K562 (cell line): ENCODE data around the gene LHB. TPM values are rescaled to one million over a fixed set of nuclear protein-coding genes. Genes with fewer than 3 reads are reported as not detected.

Source experiments
- CBX3 ChIP-seq, 2 experiments: IDR thresholded peaks; 1 replicate in 1 of 2; 2 replicates in 1 of 2; pipeline ENCODE4 v1.6.1; 2012; ENCODE audit warnings: inconsistent platforms in 2 of 2, low read length in 2 of 2, borderline replicate concordance in 1 of 2, control low read depth in 1 of 2
- CHCHD3 ChIP-seq: fragments of 250-450 bp; sonication (Bioruptor Pico); IDR thresholded peaks from 2 replicates; pipeline ENCODE4 v2.1.2; 2022; ENCODE audit warnings: mild to moderate bottlenecking
- ELK3 ChIP-seq: fragments of 450-650 bp; formaldehyde crosslinking; IDR thresholded peaks from 2 replicates; pipeline ENCODE4 v1.4.0; 2020; ENCODE audit warnings: mild to moderate bottlenecking
- HNRNPUL1 ChIP-seq: fragments of 200-400 bp; formaldehyde crosslinking; IDR thresholded peaks from 2 replicates; pipeline ENCODE4 v1.6.1; 2017; ENCODE audit warnings: low read length
- HSF4 ChIP-seq: fragments of 250-450 bp; sonication (Bioruptor Pico); IDR thresholded peaks from 2 replicates; pipeline ENCODE4 v2.1.2; 2022; ENCODE audit warnings: mild to moderate bottlenecking, moderate library complexity, borderline replicate concordance
- RBBP5 ChIP-seq: fragments of 200-600 bp; sonication (generic); IDR thresholded peaks from 2 replicates; pipeline ENCODE4 v1.6.1; 2012; ENCODE audit warnings: borderline replicate concordance, mild to moderate bottlenecking, low read length, control low read depth, inconsistent platforms; ENCODE audit not compliant: insufficient read depth, poor library complexity, severe bottlenecking
- RBM17 ChIP-seq: fragments of 200-400 bp; formaldehyde crosslinking; IDR thresholded peaks from 2 replicates; pipeline ENCODE4 v1.6.1; 2017; ENCODE audit warnings: low read depth, mild to moderate bottlenecking, low read length, borderline replicate concordance
- RBM22 ChIP-seq: fragments of 200-400 bp; formaldehyde crosslinking; IDR thresholded peaks from 2 replicates; pipeline ENCODE4 v1.6.1; 2018; ENCODE audit warnings: low read length, low read depth; ENCODE audit not compliant: poor library complexity, severe bottlenecking
- RBM39 ChIP-seq: fragments of 200-400 bp; formaldehyde crosslinking; optimal IDR thresholded peaks from 2 replicates; pipeline ENCODE3; 2018; ENCODE audit warnings: low read depth, low read length
- SMAD4 ChIP-seq: fragments of 250-450 bp; sonication (Bioruptor Pico); conservative IDR thresholded peaks from 2 replicates; pipeline ENCODE4 v1.8.0; 2021; ENCODE audit warnings: inconsistent platforms, mild to moderate bottlenecking, moderate library complexity
- SP1 ChIP-seq: sonication (generic); formaldehyde crosslinking; IDR thresholded peaks from 2 replicates; pipeline ENCODE4 v1.8.1; 2022; ENCODE audit warnings: mild to moderate bottlenecking, missing genetic modification reagents
- YY1 ChIP-seq, 3 experiments: IDR thresholded peaks; 2 replicates each; pipeline ENCODE4 v1.6.1; 2011; ENCODE audit warnings: low read length in 2 of 3, mild to moderate bottlenecking in 2 of 3, moderate library complexity in 2 of 3, borderline replicate concordance in 1 of 3, control low read depth in 1 of 3, low read depth in 1 of 3; ENCODE audit not compliant: insufficient read depth in 3 of 3, insufficient replicate concordance in 2 of 3, control insufficient read depth in 1 of 3, insufficient read length in 1 of 3; ENCODE audit errors: extremely low read depth in 1 of 3
- ZFX ChIP-seq: sonication (generic); formaldehyde crosslinking; IDR thresholded peaks from 2 replicates; pipeline ENCODE4 v1.8.0; 2022; ENCODE audit warnings: mild to moderate bottlenecking, missing genetic modification reagents, moderate library complexity
- ZKSCAN1 ChIP-seq: fragments of 150-350 bp; IDR thresholded peaks from 2 replicates; pipeline ENCODE4 v1.6.1; 2016; ENCODE audit warnings: low read depth, low read length
- polyA plus RNA-seq, 8 experiments: library from polyadenylated mRNA; depleted of rRNA in 4 of 8; stranded (reverse) in 5 of 8; unstranded in 3 of 8; fragments of >200 nt; fragmentation: Nextera tagmentation in 2 of 8; fragmentation: Illumina TruSeq in 1 of 8; extraction: Ambion mirVana in 2 of 8; extraction: Trizol in 1 of 8; gene quantifications; 2 replicates each; pipeline versions ENCODE4 v1.2.1 to v1.2.3, GENCODE V29; 2011 to 2014; ENCODE audit warnings: inconsistent platforms in 1 of 8, missing spikeins in 1 of 8
- total RNA-seq, 7 experiments: library from RNA; depleted of rRNA in 6 of 7; stranded (reverse); fragments of >200 nt in 6 of 7; fragmentation: Illumina TruSeq in 2 of 7; extraction: Trizol in 2 of 7; gene quantifications; 2 replicates each; pipeline versions ENCODE4 v1.2.1 to v1.2.3, GENCODE V29; 2011 to 2021; ENCODE audit warnings: low replicate concordance in 1 of 7
- TF ChIP-seq, protein P1 (sequence below), 2 experiments: fragments of 450-650 bp; IDR thresholded peaks; 2 replicates each; pipeline ENCODE4 v1.6.1; 2016
- TF ChIP-seq, protein P2 (sequence below): fragments of 250-450 bp; sonication (Bioruptor Pico); IDR thresholded peaks from 2 replicates; pipeline ENCODE4 v1.4.0; 2020; ENCODE audit warnings: mild to moderate bottlenecking, moderate library complexity
- TF ChIP-seq, protein P3 (sequence below): fragments of 250-450 bp; sonication (Bioruptor Pico); IDR thresholded peaks from 2 replicates; pipeline ENCODE4 v1.5.0; 2022; ENCODE audit warnings: mild to moderate bottlenecking

LHB gene
- total and polyA plus RNA-seq, 9 of the 15 experiments (the other 6 are each of a cell fraction or from before 2014, with no cell fraction given), result 0.54 TPM; not detected in 8

DNA sequence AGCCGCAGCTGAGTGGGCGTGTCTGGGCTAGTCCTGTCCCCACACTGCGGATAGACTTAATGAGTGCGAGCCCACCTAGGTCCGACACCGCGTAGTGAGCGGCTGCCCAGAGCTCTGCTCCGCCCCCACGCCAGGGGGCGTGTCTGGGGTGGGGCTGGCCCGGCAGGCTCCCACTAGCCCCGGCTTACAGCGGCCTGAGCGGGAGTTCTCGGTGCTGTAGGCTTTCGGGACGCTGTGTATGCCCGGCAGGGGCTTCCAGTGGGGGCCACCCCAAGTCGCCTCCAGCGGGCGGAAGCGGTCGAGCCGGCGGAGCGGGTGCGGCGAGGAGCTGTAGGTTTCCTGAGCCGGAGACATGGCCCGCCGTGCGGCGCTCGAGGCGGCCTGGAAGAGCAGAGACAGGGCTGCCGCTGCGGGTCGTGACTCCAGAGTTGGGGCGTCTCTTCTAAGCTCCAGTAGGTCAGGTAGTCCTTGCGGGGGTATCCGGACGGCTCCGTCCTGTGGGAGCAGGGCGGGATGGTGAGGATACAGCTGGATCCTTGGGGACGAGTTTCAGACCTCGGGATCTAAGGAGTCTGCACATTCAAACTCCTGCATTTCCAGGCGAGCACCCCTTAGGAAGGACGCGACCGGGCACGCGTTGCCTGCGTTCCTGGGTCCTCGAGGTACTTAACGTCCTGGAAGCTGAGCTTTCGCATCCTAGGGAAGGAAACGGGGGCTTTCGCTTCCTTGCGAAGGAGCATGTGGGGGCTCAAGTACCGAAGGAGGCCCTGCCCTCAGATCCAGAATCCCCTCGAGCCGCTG lies 39.4 kb upstream of the LHB start (continued):
- TF ChIP-seq YY1 (IDR thresholded peaks at IDR 0.05; ENCODE audit: borderline replicate concordance in 1 of 3, control insufficient read depth in 1 of 3, extremely low read depth in 1 of 3, insufficient read depth in 3 of 3, insufficient read length in 1 of 3, insufficient replicate concordance in 2 of 3, low read depth in 1 of 3, low read length in 2 of 3), result peak in 1 of 3 experiments; percentile 5
- peak; percentile 69 for TF ChIP-seq SMAD4 (CRISPR knock-in tag)
- TF ChIP-seq RBM22, result no peak
- no peak for TF ChIP-seq ELK3 (CRISPR knock-in tag)
- no peak for TF ChIP-seq ZKSCAN1
- TF ChIP-seq SP1 (CRISPR knock-in tag), result peak; percentile 72
- TF ChIP-seq, protein P1, sequence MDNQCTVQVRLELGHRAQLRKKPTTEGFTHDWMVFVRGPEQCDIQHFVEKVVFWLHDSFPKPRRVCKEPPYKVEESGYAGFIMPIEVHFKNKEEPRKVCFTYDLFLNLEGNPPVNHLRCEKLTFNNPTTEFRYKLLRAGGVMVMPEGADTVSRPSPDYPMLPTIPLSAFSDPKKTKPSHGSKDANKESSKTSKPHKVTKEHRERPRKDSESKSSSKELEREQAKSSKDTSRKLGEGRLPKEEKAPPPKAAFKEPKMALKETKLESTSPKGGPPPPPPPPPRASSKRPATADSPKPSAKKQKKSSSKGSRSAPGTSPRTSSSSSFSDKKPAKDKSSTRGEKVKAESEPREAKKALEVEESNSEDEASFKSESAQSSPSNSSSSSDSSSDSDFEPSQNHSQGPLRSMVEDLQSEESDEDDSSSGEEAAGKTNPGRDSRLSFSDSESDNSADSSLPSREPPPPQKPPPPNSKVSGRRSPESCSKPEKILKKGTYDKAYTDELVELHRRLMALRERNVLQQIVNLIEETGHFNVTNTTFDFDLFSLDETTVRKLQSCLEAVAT (IDR thresholded peaks at IDR 0.05), result no peak
- no peak for TF ChIP-seq RBM17
- no peak for TF ChIP-seq CBX3 (IDR thresholded peaks at IDR 0.05; ENCODE audit: borderline replicate concordance in 1 of 2, low read length in 2 of 2)
- TF ChIP-seq HNRNPUL1, result no peak
- TF ChIP-seq RBBP5, result no peak
- TF ChIP-seq, protein P2, sequence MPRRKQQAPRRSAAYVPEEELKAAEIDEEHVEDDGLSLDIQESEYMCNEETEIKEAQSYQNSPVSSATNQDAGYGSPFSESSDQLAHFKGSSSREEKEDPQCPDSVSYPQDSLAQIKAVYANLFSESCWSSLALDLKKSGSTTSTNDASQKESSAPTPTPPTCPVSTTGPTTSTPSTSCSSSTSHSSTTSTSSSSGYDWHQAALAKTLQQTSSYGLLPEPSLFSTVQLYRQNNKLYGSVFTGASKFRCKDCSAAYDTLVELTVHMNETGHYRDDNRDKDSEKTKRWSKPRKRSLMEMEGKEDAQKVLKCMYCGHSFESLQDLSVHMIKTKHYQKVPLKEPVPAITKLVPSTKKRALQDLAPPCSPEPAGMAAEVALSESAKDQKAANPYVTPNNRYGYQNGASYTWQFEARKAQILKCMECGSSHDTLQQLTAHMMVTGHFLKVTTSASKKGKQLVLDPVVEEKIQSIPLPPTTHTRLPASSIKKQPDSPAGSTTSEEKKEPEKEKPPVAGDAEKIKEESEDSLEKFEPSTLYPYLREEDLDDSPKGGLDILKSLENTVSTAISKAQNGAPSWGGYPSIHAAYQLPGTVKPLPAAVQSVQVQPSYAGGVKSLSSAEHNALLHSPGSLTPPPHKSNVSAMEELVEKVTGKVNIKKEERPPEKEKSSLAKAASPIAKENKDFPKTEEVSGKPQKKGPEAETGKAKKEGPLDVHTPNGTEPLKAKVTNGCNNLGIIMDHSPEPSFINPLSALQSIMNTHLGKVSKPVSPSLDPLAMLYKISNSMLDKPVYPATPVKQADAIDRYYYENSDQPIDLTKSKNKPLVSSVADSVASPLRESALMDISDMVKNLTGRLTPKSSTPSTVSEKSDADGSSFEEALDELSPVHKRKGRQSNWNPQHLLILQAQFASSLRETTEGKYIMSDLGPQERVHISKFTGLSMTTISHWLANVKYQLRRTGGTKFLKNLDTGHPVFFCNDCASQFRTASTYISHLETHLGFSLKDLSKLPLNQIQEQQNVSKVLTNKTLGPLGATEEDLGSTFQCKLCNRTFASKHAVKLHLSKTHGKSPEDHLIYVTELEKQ (CRISPR knock-in tag), result no peak
- peak; percentile 21; the same call in 1 of the 2 replicates for TF ChIP-seq ZFX (CRISPR knock-in tag)
- no peak for TF ChIP-seq CHCHD3 (CRISPR knock-in tag)
- TF ChIP-seq, protein P3, sequence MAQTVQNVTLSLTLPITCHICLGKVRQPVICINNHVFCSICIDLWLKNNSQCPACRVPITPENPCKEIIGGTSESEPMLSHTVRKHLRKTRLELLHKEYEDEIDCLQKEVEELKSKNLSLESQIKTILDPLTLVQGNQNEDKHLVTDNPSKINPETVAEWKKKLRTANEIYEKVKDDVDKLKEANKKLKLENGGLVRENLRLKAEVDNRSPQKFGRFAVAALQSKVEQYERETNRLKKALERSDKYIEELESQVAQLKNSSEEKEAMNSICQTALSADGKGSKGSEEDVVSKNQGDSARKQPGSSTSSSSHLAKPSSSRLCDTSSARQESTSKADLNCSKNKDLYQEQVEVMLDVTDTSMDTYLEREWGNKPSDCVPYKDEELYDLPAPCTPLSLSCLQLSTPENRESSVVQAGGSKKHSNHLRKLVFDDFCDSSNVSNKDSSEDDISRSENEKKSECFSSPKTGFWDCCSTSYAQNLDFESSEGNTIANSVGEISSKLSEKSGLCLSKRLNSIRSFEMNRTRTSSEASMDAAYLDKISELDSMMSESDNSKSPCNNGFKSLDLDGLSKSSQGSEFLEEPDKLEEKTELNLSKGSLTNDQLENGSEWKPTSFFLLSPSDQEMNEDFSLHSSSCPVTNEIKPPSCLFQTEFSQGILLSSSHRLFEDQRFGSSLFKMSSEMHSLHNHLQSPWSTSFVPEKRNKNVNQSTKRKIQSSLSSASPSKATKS, result no peak
- no peak for TF ChIP-seq RBM39
- no peak for TF ChIP-seq HSF4 (CRISPR knock-in tag)
